NCI-H345 treated with DMSO at 0.1 percent for 48 hours (cell line): ENCODE data around the gene SAMD11.
"Not testable (repeated sequence)": the region's sequence is repeated elsewhere in the genome, so short reads cannot be mapped to it uniquely, and the experiment has no call there.

ENCODE experiments used
- DNase-seq: peaks from one replicate; lab custom pipeline; 2025; ENCODE audit not compliant: unreplicated experiment; lab: John Stamatoyannopoulos, UW

Gene SAMD11

DNA sequence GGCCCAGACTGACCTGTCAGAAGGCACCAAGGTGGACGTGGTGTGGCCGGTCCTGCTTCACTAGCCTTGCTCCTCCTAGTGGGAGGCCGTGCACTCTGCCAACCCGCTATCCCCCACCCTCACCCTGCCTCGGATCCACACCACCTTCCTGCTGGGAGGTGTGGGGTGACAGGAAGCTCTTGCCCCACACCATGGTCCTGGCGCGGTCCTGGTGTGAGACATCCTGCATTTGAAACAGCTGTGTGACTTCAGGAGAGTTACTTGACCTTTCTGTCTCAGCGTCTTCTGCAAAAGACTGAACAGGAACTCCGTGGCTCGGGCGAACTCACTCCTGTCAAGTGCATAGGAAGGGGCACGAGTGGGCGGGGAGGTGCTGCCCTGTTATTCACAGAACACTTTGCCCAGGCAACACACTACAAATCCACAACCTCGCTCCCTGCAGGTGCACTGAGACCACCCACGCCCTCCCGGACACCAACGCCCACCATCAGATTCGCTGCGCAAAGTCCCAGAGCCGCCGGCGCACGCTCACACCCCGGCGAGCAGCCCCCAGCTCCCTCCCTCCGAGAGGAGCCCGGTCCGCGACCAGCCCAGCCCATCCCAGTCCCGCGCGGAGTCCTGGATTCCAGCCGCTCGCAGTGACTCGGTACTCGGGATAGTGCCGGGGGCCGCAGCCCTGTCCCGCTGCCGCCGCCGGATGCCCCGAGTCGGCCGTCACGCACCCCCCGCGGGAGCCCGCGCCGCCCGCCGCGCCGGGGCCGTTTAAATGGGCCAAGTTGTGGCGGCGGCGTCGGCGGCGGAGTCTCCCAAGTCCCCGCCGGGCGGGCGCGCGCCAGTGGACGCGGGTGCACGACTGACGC, at the start of gene SAMD11:
TSS of gene SAMD11 (plus strand) at position 793 of the 860 bp plus-strand sequence. CDS start 509 bp downstream, outside the sequence.
- DNase-seq: peak; percentile 35

GRCh38 chr1:876428-877208, 47.1 kb upstream of the SAMD11 start:
- not testable (repeated sequence) for DNase-seq

DNA sequence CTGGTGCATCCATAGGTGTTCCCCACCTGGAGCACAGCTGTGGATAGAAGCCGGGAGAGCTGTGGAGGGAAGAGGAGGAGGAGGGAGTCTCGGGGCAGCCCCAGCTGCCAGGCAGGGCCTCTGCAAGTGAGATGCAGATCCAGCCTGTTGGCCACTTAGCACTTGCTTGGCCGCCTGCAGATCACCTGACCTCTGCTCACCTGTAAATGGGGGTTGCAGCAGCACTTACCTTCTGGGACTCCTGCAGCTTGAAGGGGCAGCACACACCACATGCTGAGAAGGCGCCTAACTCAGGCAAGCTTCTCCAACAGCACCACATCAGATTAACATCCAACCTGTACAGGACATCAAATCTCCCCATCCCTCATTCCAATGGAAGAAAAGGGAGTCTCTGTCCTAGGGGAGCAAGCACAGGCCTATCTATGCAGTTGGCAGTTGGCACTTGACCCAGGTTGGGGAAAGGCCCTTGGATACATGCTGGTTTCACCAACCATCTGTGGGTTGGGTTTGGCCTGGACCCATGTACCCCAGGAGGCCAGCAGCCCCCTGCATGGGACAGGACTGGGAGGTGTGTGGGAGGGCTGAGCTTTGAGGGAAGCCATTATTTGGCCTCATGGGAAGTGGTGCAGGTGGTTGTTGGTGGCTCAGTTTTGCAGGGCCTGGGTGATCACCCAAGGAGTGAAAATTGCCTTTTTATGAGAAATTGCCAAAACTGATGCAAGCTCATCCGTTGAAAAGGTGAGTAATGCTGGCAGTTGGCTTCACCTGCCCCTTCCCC, 46.3 kb upstream of the SAMD11 start:
- not testable (repeated sequence) for DNase-seq

GRCh38 chr1:880511-880910, 43.2 kb upstream of the SAMD11 start:
- DNase-seq: not testable (repeated sequence)

DNA sequence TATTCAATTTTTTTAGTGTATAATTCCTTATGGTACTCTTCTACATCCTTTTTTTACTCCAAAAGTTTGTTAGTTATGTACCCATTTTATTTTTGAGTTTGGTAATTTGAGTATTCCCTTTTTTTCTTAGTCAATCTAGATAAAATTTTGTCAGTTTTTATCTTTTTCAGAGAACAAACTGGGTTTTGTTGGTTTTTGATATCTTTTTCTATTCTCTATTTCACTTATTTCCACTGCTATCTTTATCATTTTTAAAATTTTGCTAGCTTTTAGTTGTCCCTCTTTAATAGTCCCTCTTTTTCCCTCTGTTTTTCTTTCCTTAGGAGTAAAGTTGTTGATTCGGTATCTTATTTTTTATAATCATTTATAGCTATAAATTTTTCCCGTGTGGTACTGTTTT, 42.8 kb upstream of the SAMD11 start:
- DNase-seq: not testable (repeated sequence)

DNA sequence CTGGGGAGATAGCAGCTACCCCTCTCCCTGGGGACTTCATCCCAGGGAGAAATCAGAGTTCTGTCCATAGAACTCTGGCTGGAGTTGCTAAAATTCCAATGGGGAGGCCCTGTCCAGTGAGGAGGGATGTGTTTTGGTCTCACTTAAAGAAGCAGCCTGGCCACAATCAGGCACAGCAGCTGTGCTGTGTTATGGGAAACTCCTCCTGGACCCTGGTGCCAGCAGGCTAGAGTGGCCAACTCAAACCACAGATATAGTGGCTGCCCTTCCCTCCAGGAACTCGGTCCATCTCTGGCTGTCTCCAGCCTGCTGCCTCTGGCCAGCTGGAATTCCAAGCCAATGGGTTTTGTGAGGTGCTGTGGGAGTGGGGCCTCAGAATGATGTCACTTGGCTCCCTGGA, 37.4 kb upstream of the SAMD11 start:
- no peak for DNase-seq

DNA sequence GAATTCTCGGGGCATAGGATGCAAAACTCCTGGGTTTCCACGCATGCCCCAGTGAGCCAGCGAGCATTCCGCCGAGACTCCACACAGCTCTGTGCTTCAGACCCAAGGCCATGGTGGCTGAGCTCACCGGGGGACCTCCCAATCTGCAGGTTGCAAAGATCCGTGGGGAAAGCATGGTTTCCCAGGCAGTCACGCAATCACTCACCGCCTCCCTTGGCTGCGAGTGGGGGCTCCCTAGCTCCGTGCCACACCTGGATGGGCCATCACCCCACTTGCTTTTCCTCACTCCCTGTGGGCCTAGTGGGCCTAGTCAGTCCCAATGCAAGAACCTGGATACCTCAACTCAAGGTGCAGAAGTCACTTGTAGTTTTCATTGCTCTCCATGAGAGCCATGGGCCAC, 37.0 kb upstream of the SAMD11 start:
- DNase-seq: no peak

DNA sequence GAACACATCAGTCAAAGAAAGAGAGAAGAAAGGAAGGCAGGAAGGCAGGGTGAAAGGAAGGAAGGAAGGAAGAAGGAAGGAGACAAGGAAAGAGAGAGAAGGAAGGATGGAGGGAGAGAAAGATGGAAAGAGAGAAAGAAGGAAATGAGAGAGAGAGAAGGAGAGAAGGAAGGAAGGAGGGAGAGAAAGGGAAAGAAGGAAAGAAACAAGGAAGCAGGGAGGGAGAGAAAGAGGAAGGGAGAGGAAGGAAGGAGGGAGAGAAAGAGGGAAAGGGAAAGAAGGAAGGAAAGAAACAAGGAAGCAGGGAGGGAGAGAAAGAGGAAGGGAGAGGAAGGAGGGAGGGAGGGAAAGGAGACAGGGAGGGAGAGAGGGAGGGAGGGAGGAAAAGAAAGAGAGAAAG, 35.4 kb upstream of the SAMD11 start:
- no peak for DNase-seq

- DNase-seq: not testable (repeated sequence)
Observed at GRCh38 chr1:889774-890173, 33.9 kb upstream of the SAMD11 start.

DNA sequence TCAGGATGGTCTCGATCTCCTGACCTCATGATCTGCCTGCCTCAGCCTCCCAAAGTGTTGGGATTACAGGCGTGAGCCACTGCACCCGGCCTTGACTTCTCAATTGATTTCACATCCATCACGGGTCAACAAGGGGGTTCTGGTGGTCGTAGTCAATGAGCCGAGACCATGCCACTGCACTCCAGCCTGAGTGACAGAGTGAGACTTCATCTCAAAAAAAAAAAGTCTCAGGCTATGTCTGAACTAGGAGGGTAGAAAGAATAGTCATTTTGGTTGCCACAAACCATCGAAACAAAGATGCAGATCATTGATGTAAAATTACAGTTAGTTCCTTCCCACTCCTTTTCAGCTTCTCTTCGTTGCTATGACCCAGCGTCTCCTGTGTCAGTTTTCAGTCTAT, 33.5 kb upstream of the SAMD11 start:
- DNase-seq: not testable (repeated sequence)

GRCh38 chr1:890661-891060, 33.1 kb upstream of the SAMD11 start:
- no peak for DNase-seq

GRCh38 chr1:897226-897625, 26.5 kb upstream of the SAMD11 start:
- no peak for DNase-seq

GRCh38 chr1:897951-898350, 25.8 kb upstream of the SAMD11 start:
- not testable (repeated sequence) for DNase-seq

DNA sequence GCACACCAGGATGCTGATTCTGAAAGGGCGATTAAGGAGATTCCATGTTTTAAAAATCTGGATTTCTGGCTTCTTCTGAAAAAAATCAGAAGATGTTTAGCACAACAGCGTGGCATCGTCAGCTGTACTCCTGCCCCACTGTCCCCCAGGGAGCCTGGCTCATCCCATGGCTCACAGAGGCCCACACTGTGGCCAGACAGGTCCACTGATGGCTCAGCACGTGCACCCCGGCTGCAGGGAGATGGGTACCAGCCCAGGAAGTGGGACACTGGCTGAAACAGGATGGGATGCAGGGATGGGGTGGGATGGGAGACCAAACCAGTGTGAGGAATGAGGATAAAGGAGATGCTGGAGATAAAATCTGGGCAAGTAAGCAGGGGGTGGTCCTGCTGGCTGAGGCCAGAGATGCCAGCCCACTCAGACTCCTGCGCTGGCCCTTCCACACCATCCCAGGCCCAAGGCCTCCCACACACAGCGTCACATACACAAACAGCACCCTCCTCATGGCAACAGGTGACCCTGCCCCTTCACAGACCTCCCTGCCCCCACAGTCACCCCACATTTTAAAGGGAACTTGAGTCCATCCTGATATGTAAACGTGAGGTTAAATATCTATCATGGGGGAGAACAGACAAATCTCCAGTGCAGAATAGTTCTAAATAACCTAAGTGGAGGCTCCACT, 23.9 kb upstream of the SAMD11 start:
- no peak for DNase-seq

DNA sequence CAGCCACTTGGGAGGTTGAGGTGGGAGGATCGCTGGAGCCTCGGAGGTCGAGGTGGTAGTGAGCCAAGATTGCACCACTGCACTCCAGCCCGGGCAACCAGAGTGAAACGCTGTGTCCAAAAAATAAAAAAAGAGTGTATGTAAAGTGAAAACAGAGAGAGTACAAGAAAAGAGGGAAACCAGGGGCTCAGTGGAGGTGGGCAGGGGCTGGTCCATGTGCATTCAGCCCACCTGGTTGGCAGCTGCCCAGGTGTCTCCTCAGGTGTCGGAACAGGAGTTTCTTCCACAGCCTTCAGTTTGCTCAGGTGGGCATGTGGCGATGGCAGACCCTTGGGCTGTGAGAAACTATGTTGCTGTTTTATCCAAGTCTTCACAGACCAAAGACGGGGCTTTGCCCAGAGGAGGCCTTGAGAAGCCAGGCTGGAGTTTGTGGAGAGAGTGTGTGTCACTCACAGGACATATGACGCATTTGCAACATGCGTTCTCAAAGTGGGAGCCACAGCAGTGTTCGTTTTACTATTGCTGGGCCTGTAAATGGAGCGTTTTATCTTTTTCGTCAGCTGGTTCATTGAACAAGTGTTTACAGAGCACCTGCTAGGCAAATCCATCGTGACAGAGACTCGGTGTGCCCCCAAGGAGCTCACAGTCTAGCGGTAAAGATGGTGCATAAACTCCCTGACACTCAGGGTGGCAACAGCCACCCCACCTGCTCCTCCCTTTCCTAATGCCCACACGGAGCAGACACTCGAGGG, 22.4 kb upstream of the SAMD11 start:
- DNase-seq: no peak

GRCh38 chr1:902802-903201, 20.9 kb upstream of the SAMD11 start:
- no peak for DNase-seq

DNA sequence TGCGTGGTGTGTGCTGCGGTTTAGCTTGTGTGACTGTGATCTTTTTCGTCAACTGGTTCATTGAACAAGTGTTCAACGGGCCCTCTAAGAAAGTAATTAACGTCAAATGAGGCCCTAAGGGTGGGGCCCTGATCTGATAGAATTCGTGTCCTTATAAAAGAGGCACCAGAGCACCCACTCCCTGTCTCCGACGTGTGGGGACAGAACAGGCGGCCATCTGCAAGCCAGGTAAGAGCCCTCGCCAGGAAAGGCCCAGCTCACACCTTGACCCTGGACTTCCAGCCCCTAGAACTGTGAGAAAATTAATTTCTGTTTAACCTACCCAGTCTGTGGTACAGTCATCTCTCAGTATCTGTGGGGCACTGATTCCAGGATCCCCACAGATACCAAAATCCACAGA, 20.4 kb upstream of the SAMD11 start:
- no peak for DNase-seq

DNA sequence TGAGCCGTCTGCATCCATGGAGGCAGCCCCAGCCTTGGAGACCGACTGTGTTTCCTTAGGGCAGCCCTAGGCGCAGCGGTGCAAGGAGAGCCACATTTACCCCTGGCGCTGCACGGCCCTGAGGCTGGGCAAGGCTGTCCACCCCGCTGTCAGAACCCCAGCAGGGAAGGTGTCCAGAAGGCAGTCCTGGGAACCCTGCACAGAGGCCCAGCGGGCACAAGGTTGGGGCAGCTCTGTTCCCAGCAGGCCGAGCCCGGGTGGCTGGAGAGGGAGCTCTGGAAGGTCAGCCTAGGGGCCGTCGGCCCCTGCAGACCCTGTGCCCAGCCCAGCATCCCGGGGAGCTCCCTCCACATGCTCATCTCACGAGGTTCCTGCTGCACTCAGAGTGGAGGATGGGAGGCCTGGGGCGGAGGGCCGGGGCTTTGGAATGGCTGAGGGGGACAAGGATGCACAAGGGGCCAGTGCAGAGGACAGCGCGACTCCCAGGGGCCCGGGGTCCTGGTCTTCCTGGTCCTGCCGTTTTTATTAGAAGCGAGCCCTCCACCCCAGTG, 19.9 kb upstream of the SAMD11 start:
- DNase-seq: no peak

GRCh38 chr1:904310-904950, 19.3 kb upstream of the SAMD11 start:
- DNase-seq: peak; percentile 60
